SJSA1 (cell line): Measurements from ENCODE around the gene RHBDD1. TPM values are rescaled to one million over a fixed set of nuclear protein-coding genes. Genes with fewer than 3 reads are reported as not detected.
A peak's percentile ranks its signal among the peaks of the same experiment; 100 is the strongest.

Source experiments
- DNase-seq, 2 experiments: peaks; one replicate each; pipeline ENCODE4 v3.0.0-alpha.2; 2015 to 2020; ENCODE audit warnings: low spot score in 2 of 2, low read depth in 1 of 2
- H3K27ac ChIP-seq: fragments of 250-450 bp; sonication (Bioruptor Pico); 2 replicates; pipeline ENCODE4 v1.5.1; 2020; ENCODE audit warnings: mild to moderate bottlenecking, moderate library complexity
- H3K27me3 ChIP-seq: fragments of 250-450 bp; sonication (Bioruptor Pico); replicated peaks from 2 replicates; pipeline ENCODE4 v1.5.1; 2020; ENCODE audit warnings: mild to moderate bottlenecking, moderate library complexity
- H3K36me3 ChIP-seq: fragments of 250-450 bp; sonication (Bioruptor Pico); 2 replicates; pipeline ENCODE4 v1.5.1; 2020; ENCODE audit warnings: mild to moderate bottlenecking
- H3K4me1 ChIP-seq: fragments of 250-450 bp; sonication (Bioruptor Pico); replicated peaks from 2 replicates; pipeline ENCODE4 v1.6.1; 2021; ENCODE audit warnings: mild to moderate bottlenecking
- H3K4me3 ChIP-seq: fragments of 250-450 bp; sonication (Bioruptor Pico); 2 replicates; pipeline ENCODE4 v1.5.1; 2020; ENCODE audit warnings: mild to moderate bottlenecking
- H3K9me3 ChIP-seq: fragments of 250-450 bp; sonication (Bioruptor Pico); replicated peaks from 2 replicates; pipeline ENCODE4 v1.5.1; 2020; ENCODE audit warnings: mild to moderate bottlenecking
- total RNA-seq: library from RNA; depleted of rRNA; stranded (reverse); fragments of >200 nt; shearing (Covaris generic); gene quantifications from 2 replicates; pipeline ENCODE4 v1.2.3, GENCODE V29; 2014

The RHBDD1 gene
- total RNA-seq, 1 experiment from 2014 or later: 10.1 TPM

GRCh38 chr2:227013881-227014280 is 178.0 kb downstream of the RHBDD1 start:
- no peak overlapping the region for H3K27ac ChIP-seq
- H3K27me3 ChIP-seq: no peaks in the 10 kb centered on the region
- H3K36me3 ChIP-seq: no peaks in the 10 kb centered on the region
- no peak overlapping the region for H3K4me3 ChIP-seq
- no peak for DNase-seq
- H3K9me3 ChIP-seq: no peaks in the 10 kb centered on the region
- H3K4me1 ChIP-seq: no peaks in the 10 kb centered on the region

GRCh38 chr2:227016894-227017293 is 181.0 kb downstream of the RHBDD1 start:
- Histone ChIP-seq H3K4me1 (no peaks in the 10 kb centered on the region), H3K4me3 (no peak overlapping the region), H3K36me3 (no peaks in the 10 kb centered on the region), H3K9me3 (no peaks in the 10 kb centered on the region), H3K27me3 (no peaks in the 10 kb centered on the region), H3K27ac (no peak overlapping the region)
- no peak for DNase-seq

- no peak for DNase-seq
- no peaks in the 10 kb centered on the region for H3K4me1 ChIP-seq
- H3K27ac ChIP-seq: no peak overlapping the region
- no peaks in the 10 kb centered on the region for H3K27me3 ChIP-seq
- no peaks in the 10 kb centered on the region for H3K36me3 ChIP-seq
- H3K4me3 ChIP-seq: no peak overlapping the region
- no peaks in the 10 kb centered on the region for H3K9me3 ChIP-seq
These were observed 184.6 kb downstream of the RHBDD1 start for GRCh38 chr2:227020416-227020815.

- Histone ChIP-seq H3K9me3 (no peaks in the 10 kb centered on the region), H3K4me3 (no peak overlapping the region), H3K27me3 (no peaks in the 10 kb centered on the region), H3K4me1 (no peaks in the 10 kb centered on the region), H3K36me3 (no peaks in the 10 kb centered on the region), H3K27ac (no peak overlapping the region)
- DNase-seq: no peak
These were observed 186.8 kb downstream of the RHBDD1 start for GRCh38 chr2:227022608-227023007.

- H3K4me3 ChIP-seq: no peak overlapping the region
- no peaks in the 10 kb centered on the region for H3K27me3 ChIP-seq
- H3K27ac ChIP-seq: no peak overlapping the region
- no peaks in the 10 kb centered on the region for H3K36me3 ChIP-seq
- H3K9me3 ChIP-seq: no peaks in the 10 kb centered on the region
- DNase-seq: no peak
- H3K4me1 ChIP-seq: no peaks in the 10 kb centered on the region
These were observed 189.7 kb downstream of the RHBDD1 start for GRCh38 chr2:227025510-227025909.

GRCh38 chr2:227029426-227030105 is 193.7 kb downstream of the RHBDD1 start:
- no peaks in the 10 kb centered on the region for H3K9me3 ChIP-seq
- H3K4me1 ChIP-seq: no peaks in the 10 kb centered on the region
- H3K36me3 ChIP-seq: no peaks in the 10 kb centered on the region
- no peak for DNase-seq
- no peaks in the 10 kb centered on the region for H3K27me3 ChIP-seq
- no peak overlapping the region for H3K27ac ChIP-seq
- H3K4me3 ChIP-seq: no peak overlapping the region

GRCh38 chr2:227030789-227031188 is 194.9 kb downstream of the RHBDD1 start:
- Histone ChIP-seq H3K4me3 (no peak overlapping the region), H3K36me3 (no peaks in the 10 kb centered on the region), H3K9me3 (no peaks in the 10 kb centered on the region), H3K27ac (no peak overlapping the region), H3K4me1 (no peaks in the 10 kb centered on the region), H3K27me3 (peaks cover under 1% of the 10 kb centered on the region; the same call in 1 of the 2 replicates)
- DNase-seq: no peak

- Histone ChIP-seq H3K27me3 (peaks cover 6% of the 10 kb centered on the region; the same call in 1 of the 2 replicates), H3K4me1 (no peaks in the 10 kb centered on the region), H3K9me3 (no peaks in the 10 kb centered on the region), H3K4me3 (no peak overlapping the region), H3K36me3 (no peaks in the 10 kb centered on the region), H3K27ac (no peak overlapping the region)
- DNase-seq: no peak
These were observed 195.5 kb downstream of the RHBDD1 start for GRCh38 chr2:227031379-227031778.

GRCh38 chr2:227033471-227034148 is 197.8 kb downstream of the RHBDD1 start:
- Histone ChIP-seq H3K27ac (no peak overlapping the region), H3K27me3 (peaks cover 6% of the 10 kb centered on the region; the same call in 1 of the 2 replicates), H3K4me3 (no peak overlapping the region), H3K36me3 (no peaks in the 10 kb centered on the region), H3K4me1 (no peaks in the 10 kb centered on the region), H3K9me3 (no peaks in the 10 kb centered on the region)
- DNase-seq: peak; percentile 12 to 47

- Histone ChIP-seq H3K27me3 (peaks cover 6% of the 10 kb centered on the region; the same call in 1 of the 2 replicates), H3K4me3 (no peak overlapping the region), H3K36me3 (no peaks in the 10 kb centered on the region), H3K9me3 (no peaks in the 10 kb centered on the region), H3K4me1 (no peaks in the 10 kb centered on the region), H3K27ac (no peak overlapping the region)
- no peak for DNase-seq
These were observed 200.0 kb downstream of the RHBDD1 start for GRCh38 chr2:227035711-227036367.

GRCh38 chr2:227036527-227036926 is 200.7 kb downstream of the RHBDD1 start:
- H3K36me3 ChIP-seq: no peaks in the 10 kb centered on the region
- no peak for DNase-seq
- no peak overlapping the region for H3K27ac ChIP-seq
- no peak overlapping the region for H3K4me3 ChIP-seq
- no peaks in the 10 kb centered on the region for H3K4me1 ChIP-seq
- peaks cover 6% of the 10 kb centered on the region; the same call in 1 of the 2 replicates for H3K27me3 ChIP-seq
- H3K9me3 ChIP-seq: no peaks in the 10 kb centered on the region

- DNase-seq: no peak
- H3K4me3 ChIP-seq: no peak overlapping the region
- H3K36me3 ChIP-seq: no peaks in the 10 kb centered on the region
- no peak overlapping the region for H3K27ac ChIP-seq
- peaks cover 7% of the 10 kb centered on the region; the same call in 1 of the 2 replicates for H3K27me3 ChIP-seq
- H3K9me3 ChIP-seq: no peaks in the 10 kb centered on the region
- H3K4me1 ChIP-seq: no peaks in the 10 kb centered on the region
These were observed 202.8 kb downstream of the RHBDD1 start for GRCh38 chr2:227038550-227039189.

- H3K4me3 ChIP-seq: no peak overlapping the region
- H3K36me3 ChIP-seq: no peaks in the 10 kb centered on the region
- H3K27ac ChIP-seq: no peak overlapping the region
- no peaks in the 10 kb centered on the region for H3K4me1 ChIP-seq
- no peak for DNase-seq
- 0 out of 2 replicates have a peak, but pooled peaks cover 2% of the 10 kb centered on the region for H3K27me3 ChIP-seq
- H3K9me3 ChIP-seq: no peaks in the 10 kb centered on the region
These were observed 208.1 kb downstream of the RHBDD1 start for GRCh38 chr2:227043981-227044380.
